ENCODE results near the gene MCOLN2. TPM values are rescaled to one million over a fixed set of nuclear protein-coding genes. Genes with fewer than 3 reads are reported as not detected.

The MCOLN2 gene
- 0.85 and 3.1 TPM in 2 replicates for total RNA-seq

DNA sequence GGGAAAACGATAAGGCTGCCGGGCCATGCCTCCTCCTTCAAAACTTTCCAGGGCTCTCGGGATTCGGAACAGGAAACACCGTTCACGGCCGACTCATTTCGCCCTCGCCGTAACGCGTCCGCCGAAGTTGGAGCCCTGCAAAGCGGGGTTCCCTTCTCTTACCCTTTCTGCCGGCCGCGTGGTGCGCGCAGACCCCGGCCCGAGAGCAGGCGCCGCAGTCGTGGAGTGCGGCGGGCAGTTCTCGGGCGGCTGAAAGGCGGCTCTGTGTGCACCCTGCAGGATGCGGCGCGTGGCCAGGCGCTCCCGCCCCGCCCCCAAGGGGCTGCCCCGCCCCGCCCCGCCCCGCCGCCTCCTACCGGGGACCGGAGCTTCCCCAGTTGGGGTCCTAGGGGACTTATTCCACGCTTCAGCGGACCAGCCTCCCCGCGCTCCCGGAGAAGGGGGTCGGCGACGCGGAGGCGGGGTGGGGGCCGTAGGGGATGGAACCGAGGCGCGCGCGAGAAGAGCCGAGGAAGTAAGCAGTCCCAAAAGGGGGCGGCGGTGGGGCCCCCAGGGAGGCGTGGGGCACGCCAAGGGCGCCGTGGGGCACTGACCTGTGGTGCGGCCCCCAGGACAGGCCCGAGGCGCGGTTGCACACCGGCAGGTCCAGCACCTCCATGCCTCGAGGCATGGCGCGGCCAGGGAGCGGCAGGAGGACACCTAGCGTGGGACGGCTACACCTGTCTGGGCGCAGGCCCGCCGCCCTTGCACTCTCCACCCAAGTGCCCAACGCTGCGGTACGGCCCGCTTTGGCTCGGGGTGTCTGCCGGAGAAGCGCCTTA is at the start of gene MCOLN2:
Gene MCOLN2 (minus strand): TSS at position 268 of the 821 bp plus-strand sequence. CDS start 241 bp downstream, at position 27.

DNA sequence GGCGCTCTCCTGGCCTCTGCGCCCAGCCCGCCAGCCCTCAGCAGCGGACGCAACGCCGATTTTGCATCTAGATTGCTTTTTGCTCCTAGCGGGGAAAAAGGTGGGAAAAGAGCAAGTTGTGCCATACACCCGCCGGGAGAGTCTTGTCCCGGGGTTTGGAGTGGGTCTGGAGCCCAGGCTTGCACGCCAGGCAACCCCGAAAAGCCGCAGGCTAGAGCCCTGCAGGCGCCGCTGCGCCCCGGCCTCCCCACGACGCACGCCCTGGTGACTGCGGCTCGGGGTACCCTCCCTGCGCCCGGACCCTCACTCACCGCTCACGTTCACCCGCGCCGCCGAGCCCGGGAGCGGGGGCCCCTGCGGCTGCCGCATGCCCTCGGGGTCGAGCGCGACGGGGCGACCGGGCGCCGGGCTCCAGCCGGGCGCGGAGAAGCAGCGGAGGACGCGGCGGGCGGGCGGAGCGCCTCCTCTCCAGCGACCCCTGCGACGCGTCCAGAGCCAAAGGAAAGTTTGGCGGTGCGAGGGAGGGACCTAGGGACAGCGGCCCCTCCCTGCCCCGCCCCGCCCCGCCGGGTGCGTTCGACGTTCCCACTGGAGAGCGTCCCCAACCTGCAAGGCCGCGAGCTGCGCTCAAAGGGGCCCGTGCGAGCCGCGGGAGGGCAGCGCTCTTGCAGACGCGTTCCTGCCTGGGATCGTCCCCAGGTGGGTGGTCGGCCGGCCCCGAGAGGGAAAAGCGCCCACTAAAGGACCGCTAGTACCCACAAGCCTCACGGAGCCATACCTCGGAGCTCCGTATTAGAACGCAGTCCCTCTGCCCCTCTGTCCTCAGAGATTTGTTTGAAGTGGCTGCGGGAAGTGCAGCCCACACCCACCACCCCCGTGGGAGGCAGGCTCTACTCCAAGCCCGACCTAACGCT is 104.0 kb downstream of the MCOLN2 start, which contains the start of gene LPAR3:
Gene LPAR3 (minus strand): TSS at position 502 of the 914 bp plus-strand sequence. CDS start 27,086 bp downstream, outside the sequence.

Other genes with a start within 250 kb of the MCOLN2 start
- 2.6 and 66.0 TPM in 2 replicates for gene LPAR3, start 103.9 kb downstream of the MCOLN2 start, total RNA-seq
- 0.28 TPM in 2 replicates for gene MCOLN3, start 51.4 kb upstream of the MCOLN2 start, total RNA-seq
- gene SYDE2, start 203.9 kb upstream of the MCOLN2 start, total RNA-seq, result 39.5 and 39.8 TPM in 2 replicates